ENCODE measurements around the gene HOXC6. TPM values are rescaled to one million over a fixed set of nuclear protein-coding genes. Genes with fewer than 3 reads are reported as not detected.

The HOXC6 gene
- total and polyA plus RNA-seq, 2 of the 8 experiments (the other 6 are each of a cell fraction or from before 2014, with no cell fraction given): not detected

GRCh38 chr12:54028314-54029201, at the start of gene HOXC6 (continued):
- no peak for TF ChIP-seq SIN3A (conservative IDR thresholded peaks at IDR 0.05 in 1 of 2, IDR thresholded peaks at IDR 0.05 in 1 of 2; ENCODE audit: low read depth in 1 of 2, low read length in 2 of 2)
- no peak for TF ChIP-seq RXRA (IDR thresholded peaks at IDR 0.05; ENCODE audit: insufficient read depth, low read depth, low read length)
- peak; percentile 74; the same call in 1 of the 2 replicates for TF ChIP-seq SUZ12 (IDR thresholded peaks at IDR 0.05; ENCODE audit: low read length)
- TF ChIP-seq, protein P1, sequence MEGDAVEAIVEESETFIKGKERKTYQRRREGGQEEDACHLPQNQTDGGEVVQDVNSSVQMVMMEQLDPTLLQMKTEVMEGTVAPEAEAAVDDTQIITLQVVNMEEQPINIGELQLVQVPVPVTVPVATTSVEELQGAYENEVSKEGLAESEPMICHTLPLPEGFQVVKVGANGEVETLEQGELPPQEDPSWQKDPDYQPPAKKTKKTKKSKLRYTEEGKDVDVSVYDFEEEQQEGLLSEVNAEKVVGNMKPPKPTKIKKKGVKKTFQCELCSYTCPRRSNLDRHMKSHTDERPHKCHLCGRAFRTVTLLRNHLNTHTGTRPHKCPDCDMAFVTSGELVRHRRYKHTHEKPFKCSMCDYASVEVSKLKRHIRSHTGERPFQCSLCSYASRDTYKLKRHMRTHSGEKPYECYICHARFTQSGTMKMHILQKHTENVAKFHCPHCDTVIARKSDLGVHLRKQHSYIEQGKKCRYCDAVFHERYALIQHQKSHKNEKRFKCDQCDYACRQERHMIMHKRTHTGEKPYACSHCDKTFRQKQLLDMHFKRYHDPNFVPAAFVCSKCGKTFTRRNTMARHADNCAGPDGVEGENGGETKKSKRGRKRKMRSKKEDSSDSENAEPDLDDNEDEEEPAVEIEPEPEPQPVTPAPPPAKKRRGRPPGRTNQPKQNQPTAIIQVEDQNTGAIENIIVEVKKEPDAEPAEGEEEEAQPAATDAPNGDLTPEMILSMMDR (IDR thresholded peaks at IDR 0.05; ENCODE audit: control extremely low read depth in 1 of 3, insufficient read depth in 1 of 3, low read depth in 1 of 3, low read length in 3 of 3): no peak
- peak; percentile 99 for TF ChIP-seq RNF2 (IDR thresholded peaks at IDR 0.05; ENCODE audit: borderline replicate concordance, low read depth, low read length, missing control alignments, poor library complexity, severe bottlenecking)
- TF ChIP-seq CBX8 (IDR thresholded peaks at IDR 0.05; ENCODE audit: borderline replicate concordance, low read depth, low read length): peak; percentile 98; the same call in 1 of the 2 replicates

Data from H1 (cell line).